IMR-90 (cell line): ENCODE results near the gene PRMT1. TPM values are rescaled to one million over a fixed set of nuclear protein-coding genes. Genes with fewer than 3 reads are reported as not detected.

Source experiments
- ATAC-seq: fragments of 200-7000 bp; cut with Tn5 transposase; 2 replicates; pipeline ENCODE4 v1.9.1; 2020; ENCODE audit warnings: low read depth, mild to moderate bottlenecking, moderate library complexity
- BruUV-seq: library from RNA; stranded (reverse); fragments of 400-500 nt; replicated peaks from 2 replicates; lab custom pipeline; 2021; lab: Mats Ljungman, UMichigan
- CTCF ChIA-PET: fragments of 300-600 bp; formaldehyde crosslinking; extraction: SDS; loops from one replicate; lab custom pipeline; 2021; ENCODE audit warnings: antibody characterized with exemption; lab: Yijun Ruan, JAX
- POLR2A ChIA-PET: fragments of 300-600 bp; sonication (Branson Sonifier 250); formaldehyde crosslinking; loops from one replicate; lab custom pipeline; 2022; ENCODE audit warnings: antibody characterized with exemption; ENCODE audit not compliant: unreplicated experiment; lab: Charles Lee
- DNase-seq: peaks from one replicate; pipeline ENCODE4 v3.0.0; 2013
- H2AFZ ChIP-seq: replicated peaks from 2 replicates; pipeline ENCODE3; 2013; ENCODE audit warnings: low read length, mild to moderate bottlenecking; ENCODE audit not compliant: poor library complexity
- H2AK5ac ChIP-seq: 2 replicates; pipeline ENCODE4 v1.6.1; 2013; ENCODE audit warnings: low read depth, low read length, inconsistent platforms
- H2AK9ac ChIP-seq: replicated peaks from 2 replicates; pipeline ENCODE3; 2013; ENCODE audit warnings: mild to moderate bottlenecking, low read depth, low read length, moderate library complexity; ENCODE audit not compliant: poor library complexity
- H2BK120ac ChIP-seq: 2 replicates; pipeline ENCODE4 v1.6.1; 2013; ENCODE audit warnings: low read depth, low read length, inconsistent platforms
- H2BK15ac ChIP-seq: 3 replicates; pipeline ENCODE4 v1.6.1; 2013; ENCODE audit warnings: low read depth, low read length, inconsistent platforms
- H2BK20ac ChIP-seq: 2 replicates; pipeline ENCODE4 v1.6.1; 2013; ENCODE audit warnings: low read depth, mild to moderate bottlenecking, inconsistent platforms, low read length, moderate library complexity
- H2BK5ac ChIP-seq: 2 replicates; pipeline ENCODE4 v1.6.1; 2013; ENCODE audit warnings: mild to moderate bottlenecking, low read depth, low read length, inconsistent platforms; ENCODE audit not compliant: poor library complexity, severe bottlenecking
- H3K14ac ChIP-seq: replicated peaks from 2 replicates; pipeline ENCODE4 v1.6.1; 2013; ENCODE audit warnings: low read depth, low read length, inconsistent platforms
- H3K18ac ChIP-seq: 2 replicates; pipeline ENCODE4 v1.6.1; 2013; ENCODE audit warnings: low read depth, low read length, control low read depth
- H3K23ac ChIP-seq: 2 replicates; pipeline ENCODE4 v1.6.1; 2013; ENCODE audit warnings: low read depth, low read length, inconsistent platforms
- H3K27ac ChIP-seq: 2 replicates; pipeline ENCODE4 v1.5.1; 2013; ENCODE audit warnings: mild to moderate bottlenecking, control low read depth, low read length; ENCODE audit not compliant: insufficient read depth
- H3K27me3 ChIP-seq: 2 replicates; pipeline ENCODE4 v1.6.1; 2013; ENCODE audit warnings: low read length; ENCODE audit not compliant: control insufficient read depth, insufficient read depth
- H3K36me3 ChIP-seq: 2 replicates; pipeline ENCODE4 v1.6.1; 2013; ENCODE audit warnings: low read length, mixed read lengths; ENCODE audit not compliant: control insufficient read depth, insufficient read depth
- H3K4ac ChIP-seq: 2 replicates; pipeline ENCODE4 v1.6.1; 2013; ENCODE audit warnings: low read depth, low read length, inconsistent platforms
- H3K4me1 ChIP-seq: 2 replicates; pipeline ENCODE4 v1.6.1; 2013; ENCODE audit warnings: low read length, mixed read lengths; ENCODE audit not compliant: control insufficient read depth, insufficient read depth
- H3K4me2 ChIP-seq: 2 replicates; pipeline ENCODE4 v1.6.1; 2013; ENCODE audit warnings: low read depth, mild to moderate bottlenecking, control low read depth, low read length, moderate library complexity
- H3K4me3 ChIP-seq: 2 replicates; pipeline ENCODE4 v1.5.1; 2013; ENCODE audit warnings: low read depth, mild to moderate bottlenecking, control low read depth, low read length, moderate library complexity; ENCODE audit not compliant: insufficient read depth
- H3K56ac ChIP-seq: 2 replicates; pipeline ENCODE4 v1.6.1; 2013; ENCODE audit warnings: low read length, inconsistent platforms; ENCODE audit not compliant: insufficient read depth; ENCODE audit errors: extremely low read depth
- H3K79me1 ChIP-seq, 2 experiments: 2 replicates each; pipeline ENCODE4 v1.6.1; 2013; ENCODE audit warnings: low read length in 2 of 2, inconsistent platforms in 1 of 2, low read depth in 1 of 2
- H3K9ac ChIP-seq: 2 replicates; pipeline ENCODE4 v1.6.1; 2013; ENCODE audit warnings: low read depth, low read length, control low read depth
- H3K9me1 ChIP-seq: 2 replicates; pipeline ENCODE4 v1.6.1; 2013; ENCODE audit warnings: low read length, inconsistent platforms; ENCODE audit not compliant: insufficient read depth
- H3K9me3 ChIP-seq: 2 replicates; pipeline ENCODE4 v1.6.1; 2013; ENCODE audit warnings: low read length; ENCODE audit not compliant: control insufficient read depth, insufficient read depth
- H4K20me1 ChIP-seq: 2 replicates; pipeline ENCODE4 v1.6.1; 2013; ENCODE audit warnings: low read length, inconsistent platforms; ENCODE audit not compliant: insufficient read depth
- H4K5ac ChIP-seq: 2 replicates; pipeline ENCODE4 v1.6.1; 2013; ENCODE audit warnings: mild to moderate bottlenecking, low read depth, low read length, control low read depth
- H4K8ac ChIP-seq, 2 experiments: 2 replicates each; pipeline ENCODE4 v1.6.1; 2013; ENCODE audit warnings: low read depth in 2 of 2, low read length in 2 of 2, control low read depth in 1 of 2, inconsistent platforms in 1 of 2
- H4K91ac ChIP-seq: 2 replicates; pipeline ENCODE4 v1.6.1; 2013; ENCODE audit warnings: low read depth, low read length, inconsistent platforms; ENCODE audit not compliant: insufficient read depth
- CHD1 ChIP-seq: IDR thresholded peaks from 2 replicates; pipeline ENCODE4 v1.6.1; 2012; ENCODE audit warnings: low read depth, low read length, improper control_type of control experiment
- RAD21 ChIP-seq: IDR thresholded peaks from 2 replicates; pipeline ENCODE4 v1.6.1; 2012; ENCODE audit warnings: low read length, improper control_type of control experiment
- WGBS, 2 experiments: methylation state at CpG; one replicate each; pipeline versions ENCODE4 v1.1.5 to v1.1.7; 2013; ENCODE audit warnings: missing lambda C conversion rate in 2 of 2; ENCODE audit not compliant: insufficient read length in 1 of 2; ENCODE audit errors: extremely low coverage in 2 of 2; 5-methylcytosine and 5-hydroxymethylcytosine counted together
- dilution Hi-C: fragments of 300-500 bp; cut with HindIII; formaldehyde crosslinking; loops from one replicate; pipeline ENCODE4 v1.14.3; 2018; ENCODE audit warnings: low sequenced_read_pairs; ENCODE audit not compliant: unreplicated experiment
- in situ Hi-C: fragments of 300-500 bp; cut with MboI; formaldehyde crosslinking; loops from 3 replicates; pipeline ENCODE4 v1.14.3; 2019; ENCODE audit warnings: low sequenced_read_pairs, inconsistent platforms, mixed read lengths
- intact Hi-C: fragments of 100-400 bp; cut with micrococcal nuclease; formaldehyde crosslinking; loops from 2 replicates; pipeline ENCODE4 v1.10.0; 2022
- polyA plus RNA-seq, 3 experiments: library from polyadenylated mRNA; depleted of rRNA; stranded (reverse); fragments of >200 nt; gene quantifications; 2 replicates each; pipeline ENCODE4 v1.2.3, GENCODE V29; 2012; ENCODE audit warnings: low replicate concordance in 1 of 3
- total RNA-seq: library from RNA; depleted of rRNA; stranded (reverse); fragments of >200 nt; gene quantifications from 2 replicates; pipeline ENCODE4 v1.2.3, GENCODE V29; 2012
- TF ChIP-seq, protein P1 (sequence below): conservative IDR thresholded peaks from 2 replicates; pipeline ENCODE4 v1.5.1; 2012; ENCODE audit warnings: mild to moderate bottlenecking, low read depth, low read length, improper control_type of control experiment

PRMT1 gene
- total and polyA plus RNA-seq, 2 of the 4 experiments (the other 2 are of a cell fraction): 497 to 840 TPM

DNA sequence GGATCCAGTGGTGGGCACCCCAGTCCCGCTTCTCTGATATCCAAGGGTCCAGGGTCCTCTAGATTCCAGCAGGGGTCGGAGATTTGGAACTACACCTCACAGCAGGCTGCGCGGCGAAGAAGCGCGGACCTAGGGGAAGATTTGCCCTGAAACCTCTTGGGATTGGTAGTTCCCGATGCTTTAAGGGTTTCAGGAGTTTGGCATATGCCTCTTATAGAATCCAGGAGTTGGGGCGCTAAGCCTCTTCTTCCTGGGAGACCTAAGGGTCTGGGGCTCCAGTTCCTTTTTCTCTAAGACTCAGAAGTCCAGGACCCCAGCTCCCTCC lies 11.0 kb upstream of the PRMT1 start:
- Histone ChIP-seq H4K91ac (no peak overlapping the region), H3K56ac (peak overlapping the region; percentile 69), H3K9ac (peak overlapping the region; percentile 59), H3K4me1 (peaks cover 9% of the 10 kb centered on the region), H2BK120ac (no peak overlapping the region), H3K14ac (peak overlapping the region; percentile 33), H2BK15ac (no peak overlapping the region), H3K27me3 (no peaks in the 10 kb centered on the region), H2BK5ac (peak overlapping the region; percentile 6), H3K4me3 (peak overlapping the region; percentile 45), H3K4ac (peak overlapping the region; percentile 4), H4K20me1 (peaks cover 5% of the 10 kb centered on the region), H3K27ac (peak overlapping the region; percentile 51), H2AK9ac (peak overlapping the region; percentile 85), H3K79me1 (peaks cover 8 to 54% of the 10 kb centered on the region in 2 experiments; a peak in 3 of 4 replicates), H3K9me3 (no peaks in the 10 kb centered on the region), H4K5ac (no peak overlapping the region), H3K23ac (no peak overlapping the region), H4K8ac (peak overlapping the region in 1 of 2 experiments; percentile 21; a peak in 1 of 4 replicates), H2BK20ac (no peak overlapping the region), H3K9me1 (peaks cover 3% of the 10 kb centered on the region; the same call in 1 of the 2 replicates), H3K18ac (no peak overlapping the region), H3K4me2 (peak overlapping the region; percentile 86), H3K36me3 (peaks cover 20% of the 10 kb centered on the region), H2AK5ac (no peak overlapping the region; the same call in 1 of the 2 replicates), H2AFZ (peak overlapping the region; percentile 83)
- ChIA-PET CTCF (interaction anchor here (1.0 kb wide), 1 partner anchor 15 kb away, joined by 3 read pairs; no protein-coding TSS in a partner anchor), POLR2A (no interaction called here)
- in situ Hi-C loops: loop anchor here (10.0 kb wide), 1 partner anchor 171 kb away; the partner anchor contains the start of gene RPS11
- no TSS peak for BruUV-seq
- dilution Hi-C loops: no loop called here
- intact Hi-C loops: no loop called here
- TF ChIP-seq CHD1 (no peak), RAD21 (0 out of 2 replicates have a peak, but pooled peaks have one; percentile 5)
- TF ChIP-seq, protein P1, sequence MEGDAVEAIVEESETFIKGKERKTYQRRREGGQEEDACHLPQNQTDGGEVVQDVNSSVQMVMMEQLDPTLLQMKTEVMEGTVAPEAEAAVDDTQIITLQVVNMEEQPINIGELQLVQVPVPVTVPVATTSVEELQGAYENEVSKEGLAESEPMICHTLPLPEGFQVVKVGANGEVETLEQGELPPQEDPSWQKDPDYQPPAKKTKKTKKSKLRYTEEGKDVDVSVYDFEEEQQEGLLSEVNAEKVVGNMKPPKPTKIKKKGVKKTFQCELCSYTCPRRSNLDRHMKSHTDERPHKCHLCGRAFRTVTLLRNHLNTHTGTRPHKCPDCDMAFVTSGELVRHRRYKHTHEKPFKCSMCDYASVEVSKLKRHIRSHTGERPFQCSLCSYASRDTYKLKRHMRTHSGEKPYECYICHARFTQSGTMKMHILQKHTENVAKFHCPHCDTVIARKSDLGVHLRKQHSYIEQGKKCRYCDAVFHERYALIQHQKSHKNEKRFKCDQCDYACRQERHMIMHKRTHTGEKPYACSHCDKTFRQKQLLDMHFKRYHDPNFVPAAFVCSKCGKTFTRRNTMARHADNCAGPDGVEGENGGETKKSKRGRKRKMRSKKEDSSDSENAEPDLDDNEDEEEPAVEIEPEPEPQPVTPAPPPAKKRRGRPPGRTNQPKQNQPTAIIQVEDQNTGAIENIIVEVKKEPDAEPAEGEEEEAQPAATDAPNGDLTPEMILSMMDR: peak; percentile 12; the same call in 1 of the 2 replicates
- no peak for DNase-seq
- peak; percentile 16 for ATAC-seq
- WGBS, 2 experiments: no CpG with 5 or more reads among the region's 9 CpGs
